ENCODE measurements around the gene HLA-DOA. TPM values are rescaled to one million over a fixed set of nuclear protein-coding genes. Genes with fewer than 3 reads are reported as not detected.

The HLA-DOA gene
- total and polyA plus RNA-seq, 10 of the 15 experiments (the other 5 are each of a cell fraction or from before 2014, with no cell fraction given): 8.8 to 108 (median 58.3) TPM

GRCh38 chr6:33040157-33040556 lies 30.8 kb upstream of the HLA-DOA start (continued):
- TF ChIP-seq ZBTB11 (CRISPR knock-in tag; IDR thresholded peaks at IDR 0.05) (no peak), RCOR1 (conservative IDR thresholded peaks at IDR 0.05; ENCODE audit: low read depth, low read length) (no peak)

GRCh38 chr6:33036535-33036934 lies 27.1 kb upstream of the HLA-DOA start:
- RAD21 ChIA-PET (ENCODE audit: unreplicated experiment): interaction anchor here (0.8 to 1.4 kb wide), 3 partner anchors 9 to 41 kb away, joined by 3 to 5 read pairs (median 4); no protein-coding TSS in a partner anchor
- no peak overlapping the region for H3K9ac ChIP-seq (ENCODE audit: control insufficient read depth, insufficient read depth, low read length)
- no peak overlapping the region for H3K4me2 ChIP-seq (ENCODE audit: control insufficient read depth, insufficient read depth)
- no peak overlapping the region for H2AFZ ChIP-seq (ENCODE audit: control insufficient read depth, low read depth, low read length)
- CTCF ChIA-PET: interaction anchor here (0.9 to 3.2 kb wide), 7 partner anchors 9 to 84 kb away, joined by 3 to 40 read pairs (median 4); partner anchors contain the start of genes HLA-DMA and HLA-DPB1
- 54% methylated on average over 1 of the region's 1 CpG for WGBS (ENCODE audit: insufficient coverage, insufficient replicate concordance, low lambda C conversion rate, missing lambda C conversion rate)
- H3K4me3 ChIP-seq: no peak overlapping the region
- no peaks in the 10 kb centered on the region for H3K36me3 ChIP-seq (ENCODE audit: control insufficient read depth in 2 of 2, insufficient read depth in 2 of 2, low read length in 1 of 2)
- SMC1A ChIA-PET (ENCODE audit: uncharacterized antibody, unreplicated experiment): interaction anchor here (1.1 to 2.7 kb wide), 8 partner anchors 11 to 61 kb away, joined by 3 to 16 read pairs (median 6); partner anchors contain the start of gene HLA-DPA1
- intact Hi-C loops (cut with micrococcal nuclease; ENCODE audit: unreplicated experiment) (no loop called here), in situ Hi-C loops (cut with MboI) (no loop called here)
- H3K79me2 ChIP-seq (ENCODE audit: control insufficient read depth, insufficient read depth, low read length): no peaks in the 10 kb centered on the region
- H3K27me3 ChIP-seq (replicated peaks in 1 of 2; ENCODE audit: control insufficient read depth in 2 of 2, insufficient read depth in 2 of 2, low read length in 1 of 2): no peaks in the 10 kb centered on the region
- POLR2A ChIA-PET: interaction anchor here (0.6 to 2.9 kb wide), 9 partner anchors 9 to 1489 kb away, joined by 3 to 22 read pairs (median 7); partner anchors contain the start of genes HLA-DPA1, HLA-DPB1 and NFKBIL1
- DNase-seq (ENCODE audit: low read depth, low spot score): no peak
- peaks cover 9% of the 10 kb centered on the region; the same call in 1 of the 2 replicates for H3K4me1 ChIP-seq (ENCODE audit: control insufficient read depth, insufficient read depth, low read length)
- no peak overlapping the region for H3K27ac ChIP-seq (ENCODE audit: control insufficient read depth, insufficient read depth)
- no peak for ATAC-seq
- no peaks in the 10 kb centered on the region for H4K20me1 ChIP-seq (ENCODE audit: control insufficient read depth, insufficient read depth)
- BruUV-seq (replicated peaks): no TSS peak
- peaks cover 2% of the 10 kb centered on the region for H3K9me3 ChIP-seq (replicated peaks; ENCODE audit: control insufficient read depth, insufficient read depth, low read length)
- TF ChIP-seq ZBTB33 (IDR thresholded peaks at IDR 0.05): no peak
- no peak for TF ChIP-seq MTA3 (IDR thresholded peaks at IDR 0.05; ENCODE audit: borderline replicate concordance, low read length)
- TF ChIP-seq ATF2 (IDR thresholded peaks at IDR 0.05; ENCODE audit: low read length): no peak
- TF ChIP-seq BCLAF1 (IDR thresholded peaks at IDR 0.05): no peak
- no peak for TF ChIP-seq GATAD2B (conservative IDR thresholded peaks at IDR 0.05; ENCODE audit: low read depth)
- no peak for FAIRE-seq
